WERI-Rb-1 (cell line): ENCODE measurements around the gene ESRP2.

ENCODE experiments used
- DNase-seq: peaks from one replicate; pipeline ENCODE4 v3.0.0-alpha.2; 2020
- H3K27ac ChIP-seq: fragments of 250-450 bp; sonication (Bioruptor Pico); 2 replicates; pipeline ENCODE4 v1.5.1; 2020; ENCODE audit warnings: mild to moderate bottlenecking, moderate library complexity
- H3K27me3 ChIP-seq: fragments of 250-450 bp; sonication (Bioruptor Pico); 2 replicates; pipeline ENCODE4 v1.5.1; 2021; ENCODE audit warnings: mild to moderate bottlenecking, low read depth, moderate library complexity; ENCODE audit not compliant: insufficient read depth, severe bottlenecking
- H3K36me3 ChIP-seq: fragments of 250-450 bp; sonication (Bioruptor Pico); 2 replicates; pipeline ENCODE4 v1.5.1; 2020; ENCODE audit warnings: mild to moderate bottlenecking, moderate library complexity
- H3K4me3 ChIP-seq: 2 replicates; pipeline ENCODE4 v1.5.1; 2011; ENCODE audit warnings: low read depth, mild to moderate bottlenecking, control low read depth, low read length
- H3K9me3 ChIP-seq: fragments of 250-450 bp; sonication (Bioruptor Pico); 2 replicates; pipeline ENCODE4 v1.5.1; 2021; ENCODE audit warnings: mild to moderate bottlenecking, moderate library complexity; ENCODE audit not compliant: severe bottlenecking
- TF ChIP-seq, protein P1 (sequence below): IDR thresholded peaks from 2 replicates; pipeline ENCODE4 v1.5.1; 2011; ENCODE audit warnings: low read depth, mild to moderate bottlenecking, control low read depth, inconsistent platforms, low read length

ESRP2 gene

DNA sequence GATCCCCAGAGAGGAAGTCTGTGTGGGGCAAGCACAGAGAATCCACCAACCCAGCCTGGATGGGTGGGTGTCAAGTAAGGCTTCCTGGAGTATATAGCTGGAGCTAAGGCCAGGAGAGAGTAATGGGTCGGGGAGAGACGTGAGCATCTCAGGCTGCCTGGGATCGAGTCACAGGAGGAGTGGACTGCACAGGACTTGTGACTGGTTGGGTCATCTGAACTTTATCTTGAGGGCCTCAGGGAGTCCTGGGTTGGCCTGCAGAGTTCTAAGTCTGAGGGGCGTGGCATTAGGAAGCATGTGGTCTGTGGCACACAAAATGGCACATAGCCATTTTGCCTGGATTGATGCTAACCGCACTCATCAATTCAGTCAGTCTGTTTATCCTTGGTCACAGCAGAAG, 10.7 kb upstream of the ESRP2 start:
- Histone ChIP-seq H3K4me3 (no peak overlapping the region), H3K36me3 (peaks cover 5% of the 10 kb centered on the region; the same call in 1 of the 2 replicates), H3K27ac (no peak overlapping the region), H3K27me3 (no peaks in the 10 kb centered on the region), H3K9me3 (no peaks in the 10 kb centered on the region)
- no peak for DNase-seq
- TF ChIP-seq, protein P1, sequence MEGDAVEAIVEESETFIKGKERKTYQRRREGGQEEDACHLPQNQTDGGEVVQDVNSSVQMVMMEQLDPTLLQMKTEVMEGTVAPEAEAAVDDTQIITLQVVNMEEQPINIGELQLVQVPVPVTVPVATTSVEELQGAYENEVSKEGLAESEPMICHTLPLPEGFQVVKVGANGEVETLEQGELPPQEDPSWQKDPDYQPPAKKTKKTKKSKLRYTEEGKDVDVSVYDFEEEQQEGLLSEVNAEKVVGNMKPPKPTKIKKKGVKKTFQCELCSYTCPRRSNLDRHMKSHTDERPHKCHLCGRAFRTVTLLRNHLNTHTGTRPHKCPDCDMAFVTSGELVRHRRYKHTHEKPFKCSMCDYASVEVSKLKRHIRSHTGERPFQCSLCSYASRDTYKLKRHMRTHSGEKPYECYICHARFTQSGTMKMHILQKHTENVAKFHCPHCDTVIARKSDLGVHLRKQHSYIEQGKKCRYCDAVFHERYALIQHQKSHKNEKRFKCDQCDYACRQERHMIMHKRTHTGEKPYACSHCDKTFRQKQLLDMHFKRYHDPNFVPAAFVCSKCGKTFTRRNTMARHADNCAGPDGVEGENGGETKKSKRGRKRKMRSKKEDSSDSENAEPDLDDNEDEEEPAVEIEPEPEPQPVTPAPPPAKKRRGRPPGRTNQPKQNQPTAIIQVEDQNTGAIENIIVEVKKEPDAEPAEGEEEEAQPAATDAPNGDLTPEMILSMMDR = no peak

DNA sequence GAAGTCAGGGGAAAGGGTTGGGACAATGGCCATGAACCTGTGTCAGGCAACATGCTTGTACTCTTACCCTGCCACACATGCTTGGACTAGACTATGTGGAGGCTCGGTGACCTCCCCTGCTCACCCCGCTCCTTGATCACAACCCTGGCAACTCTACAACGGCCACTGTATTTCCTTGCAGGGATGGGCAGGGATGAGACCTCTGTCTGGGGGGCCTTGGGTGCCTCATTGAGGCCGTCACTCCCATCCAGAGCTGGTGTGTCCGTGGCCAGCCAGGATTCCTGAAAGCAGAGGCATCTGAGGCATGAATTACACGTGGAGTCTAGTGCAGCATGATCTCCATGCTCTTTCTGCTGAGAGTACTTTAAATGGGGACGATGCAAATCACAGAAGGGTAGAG, 10.2 kb upstream of the ESRP2 start:
- Histone ChIP-seq H3K4me3 (peak overlapping the region; percentile 67; the same call in 1 of the 2 replicates), H3K27ac (no peak overlapping the region), H3K36me3 (peaks cover 5% of the 10 kb centered on the region; the same call in 1 of the 2 replicates), H3K27me3 (no peaks in the 10 kb centered on the region), H3K9me3 (no peaks in the 10 kb centered on the region)
- TF ChIP-seq, protein P1 = no peak
- no peak for DNase-seq

DNA sequence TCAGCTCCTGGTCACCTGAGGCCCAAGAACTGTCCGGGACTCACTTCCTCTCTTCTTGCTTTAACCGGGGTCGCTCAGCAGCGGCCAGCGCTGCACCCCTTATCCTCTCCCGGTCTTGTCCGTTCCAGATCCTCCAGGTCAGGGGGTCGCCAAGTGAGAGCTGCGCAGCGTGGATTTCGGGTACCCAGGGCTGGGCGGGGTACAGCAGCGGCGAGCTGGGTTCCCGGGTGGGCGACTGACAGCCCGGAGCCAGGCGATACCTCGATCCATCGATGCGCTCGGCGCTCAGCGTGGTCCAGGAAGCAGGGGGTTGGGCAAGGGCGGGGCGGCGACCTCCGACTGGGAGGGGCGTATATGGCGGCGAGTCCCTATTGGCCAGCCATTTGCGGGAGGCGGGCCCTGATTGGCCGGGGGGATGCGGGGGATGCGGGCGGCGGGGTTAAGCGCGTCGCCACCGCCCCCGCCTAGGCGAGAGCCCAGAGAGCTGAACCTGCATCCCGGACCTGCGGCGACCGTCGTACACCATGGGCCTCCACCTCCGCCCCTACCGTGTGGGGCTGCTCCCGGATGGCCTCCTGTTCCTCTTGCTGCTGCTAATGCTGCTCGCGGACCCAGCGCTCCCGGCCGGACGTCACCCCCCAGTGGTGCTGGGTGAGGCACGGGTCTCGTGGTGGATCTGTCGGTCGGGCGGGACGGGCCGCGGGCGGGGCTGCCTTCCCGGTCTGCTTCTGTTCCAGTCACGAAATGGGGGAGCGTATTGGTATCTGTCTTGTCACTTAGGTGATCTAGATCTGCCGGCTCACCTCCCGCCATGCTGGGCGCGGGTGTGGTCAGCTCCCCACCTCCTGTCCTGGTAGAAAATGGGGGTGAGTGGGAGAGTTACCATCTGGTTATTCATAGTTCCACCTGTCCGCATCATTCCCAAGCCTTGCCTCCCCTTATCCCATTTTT, 9.3 kb upstream of the ESRP2 start, which contains the start of gene PLA2G15:
PLA2G15 (plus strand) TSS at position 471 of the 951 bp plus-strand sequence; CDS start at position 525, 54 bp downstream.
- DNase-seq = peak; percentile 97
- no peaks in the 10 kb centered on the region for H3K27me3 ChIP-seq
- no peaks in the 10 kb centered on the region; the same call in 1 of the 2 replicates for H3K36me3 ChIP-seq
- peak within 1 kb of the TSS; percentile 67 for H3K4me3 ChIP-seq
- TF ChIP-seq, protein P1 = no peak
- H3K9me3 ChIP-seq = no peaks in the 10 kb centered on the region
- peak within 1 kb of the TSS; percentile 33; the same call in 1 of the 2 replicates for H3K27ac ChIP-seq

DNA sequence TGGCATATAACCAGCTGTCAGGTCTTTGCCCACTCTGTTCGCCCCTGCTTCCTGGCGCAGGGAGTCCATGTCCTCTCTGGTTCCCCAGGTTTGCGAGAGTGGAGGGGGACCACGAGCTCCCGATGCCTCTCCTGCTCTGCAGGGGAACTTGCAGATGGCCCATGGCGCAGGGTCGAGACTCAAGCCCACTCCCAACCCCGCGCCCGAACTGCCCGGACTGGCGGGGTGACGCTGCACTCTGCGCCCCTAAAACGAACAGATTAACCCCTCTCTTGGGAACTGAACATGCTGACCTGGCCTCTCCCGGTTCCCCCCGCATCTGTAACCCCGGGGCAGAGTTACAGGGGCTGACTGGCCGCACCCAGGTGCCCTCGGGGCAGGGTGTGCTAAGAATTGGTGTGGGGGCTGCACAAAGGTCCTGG, 8.6 kb upstream of the ESRP2 start:
- Histone ChIP-seq H3K27me3 (no peaks in the 10 kb centered on the region), H3K27ac (no peak overlapping the region), H3K9me3 (no peaks in the 10 kb centered on the region), H3K4me3 (peak overlapping the region; percentile 67), H3K36me3 (no peaks in the 10 kb centered on the region; the same call in 1 of the 2 replicates)
- TF ChIP-seq, protein P1 = no peak
- DNase-seq = no peak

DNA sequence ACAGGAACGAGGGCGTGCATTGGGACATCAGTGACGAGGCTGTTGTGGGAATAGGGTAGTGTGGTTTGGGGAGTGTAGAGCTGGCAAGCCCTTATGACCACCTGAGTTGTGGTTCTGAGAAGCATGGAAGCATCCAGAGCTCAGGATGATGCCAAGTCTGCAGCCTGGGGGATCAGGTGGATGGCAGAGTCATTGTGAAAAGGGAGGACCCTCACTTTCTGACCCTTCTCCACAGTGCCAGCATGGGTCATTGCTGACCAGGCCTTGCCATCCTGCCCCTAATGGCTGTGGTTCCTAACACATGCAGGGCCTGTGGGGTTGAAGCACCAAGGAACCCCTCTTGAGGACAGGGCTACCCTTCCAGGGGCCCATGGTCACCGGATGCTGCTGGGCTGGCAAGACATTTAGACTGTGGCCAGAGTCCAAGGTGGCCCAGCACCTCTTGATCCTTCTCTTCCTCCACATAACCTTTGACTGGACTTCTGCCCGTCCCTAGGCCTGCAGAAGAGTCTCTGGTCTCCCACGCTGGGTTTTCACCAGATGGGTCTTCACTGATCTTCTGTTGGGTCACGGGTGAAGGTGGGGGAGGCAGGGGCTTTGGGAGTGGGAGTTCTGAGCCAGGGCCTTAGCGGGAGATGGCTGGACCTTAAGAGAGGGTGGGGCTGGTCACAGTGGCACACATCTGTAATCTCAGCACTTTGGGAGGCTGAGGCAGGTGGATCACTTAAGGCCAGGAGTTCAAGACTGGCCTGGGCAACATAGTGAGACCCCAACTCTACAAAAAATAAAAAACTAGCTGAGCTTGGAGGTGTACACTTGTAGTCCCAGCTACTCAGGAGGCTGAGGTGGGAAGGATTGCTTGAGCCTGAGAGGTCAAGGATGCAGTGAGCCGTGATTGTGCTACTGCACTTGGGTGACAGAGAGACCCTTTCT, 7.3 kb upstream of the ESRP2 start:
- no peak overlapping the region for H3K4me3 ChIP-seq
- no peak for DNase-seq
- no peaks in the 10 kb centered on the region for H3K36me3 ChIP-seq
- H3K27ac ChIP-seq = no peak overlapping the region
- no peaks in the 10 kb centered on the region for H3K9me3 ChIP-seq
- H3K27me3 ChIP-seq = no peaks in the 10 kb centered on the region
- TF ChIP-seq, protein P1 = no peak
